HepG2 (cell line): ENCODE data around the gene PPARA. TPM values are rescaled to one million over a fixed set of nuclear protein-coding genes. Genes with fewer than 3 reads are reported as not detected.

Experiments used
- ATAC-seq: fragments of 200-7000 bp; cut with Tn5 transposase; 3 replicates; pipeline ENCODE4 v1.9.1; 2020; ENCODE audit warnings: mild to moderate bottlenecking, moderate library complexity
- BruUV-seq: library from RNA; stranded (reverse); fragments of 400-500 nt; replicated peaks from 2 replicates; lab custom pipeline; 2021; lab: Mats Ljungman, UMichigan
- CTCF ChIA-PET: fragments of 300-600 bp; formaldehyde crosslinking; extraction: SDS; loops from one replicate; lab custom pipeline; 2021; ENCODE audit warnings: low total read pairs, inconsistent platforms, low intra/inter-chr PET ratio; lab: Yijun Ruan, JAX
- POLR2A ChIA-PET: fragments of 350-600 bp; sonication (Branson Sonifier 250); formaldehyde crosslinking; loops from one replicate; lab custom pipeline; 2020; ENCODE audit warnings: antibody characterized with exemption, inconsistent platforms; lab: Yijun Ruan, JAX
- DNase-seq: peaks from one replicate; pipeline ENCODE4 v3.0.0-alpha.2; 2015; ENCODE audit warnings: low spot score
- FAIRE-seq: peaks from 3 replicates; lab custom pipeline; 2011; peaks lifted over from hg19 to GRCh38; lab: Jason Lieb, UNC
- H2AFZ ChIP-seq: one replicate; pipeline ENCODE4 v1.6.1; 2011; ENCODE audit warnings: low read length, inconsistent platforms
- H3K27ac ChIP-seq: fragments of 300-600 bp; 3 replicates; pipeline ENCODE4 v1.8.0; 2011; ENCODE audit warnings: mixed run types, mild to moderate bottlenecking, mixed read lengths, low read length, inconsistent platforms; ENCODE audit not compliant: insufficient read depth; ENCODE audit errors: extremely low read length
- H3K27me3 ChIP-seq, 2 experiments: fragments of 200-600 bp in 1 of 2; 2 replicates in 1 of 2; 3 replicates in 1 of 2; pipeline versions ENCODE4 v1.6.0 to v1.8.0; 2011; ENCODE audit warnings: low read length in 2 of 2, mild to moderate bottlenecking in 2 of 2, moderate library complexity in 2 of 2, inconsistent platforms in 1 of 2; ENCODE audit not compliant: insufficient read depth in 2 of 2, control insufficient read depth in 1 of 2
- H3K36me3 ChIP-seq, 2 experiments: fragments of 200-600 bp in 1 of 2; replicated peaks in 1 of 2; 2 replicates in 1 of 2; 3 replicates in 1 of 2; pipeline versions ENCODE4 v1.5.1 to v1.8.0; 2011; ENCODE audit warnings: low read length in 2 of 2, inconsistent platforms in 1 of 2; ENCODE audit not compliant: insufficient read depth in 2 of 2, control insufficient read depth in 1 of 2
- H3K4me1 ChIP-seq: 2 replicates; pipeline ENCODE4 v1.5.1; 2012; ENCODE audit warnings: low read length, inconsistent platforms; ENCODE audit not compliant: insufficient read depth
- H3K4me2 ChIP-seq: 2 replicates; pipeline ENCODE4 v1.6.0; 2011; ENCODE audit warnings: low read depth, low read length, inconsistent platforms
- H3K4me3 ChIP-seq, 3 experiments: fragments of 200-600 bp in 1 of 3; sonication (generic), shearing (Covaris generic) in 1 of 3; replicated peaks in 1 of 3; 2 replicates each; pipeline ENCODE4 v1.5.1; 2011 to 2016; ENCODE audit warnings: low read length in 3 of 3, inconsistent platforms in 2 of 3, low read depth in 2 of 3, mild to moderate bottlenecking in 2 of 3, control low read depth in 1 of 3, mixed read lengths in 1 of 3; ENCODE audit not compliant: insufficient read depth in 1 of 3
- H3K79me2 ChIP-seq: one replicate; pipeline ENCODE4 v1.6.1; 2011; ENCODE audit warnings: low read length, inconsistent platforms; ENCODE audit not compliant: insufficient read depth
- H3K9ac ChIP-seq: 2 replicates; pipeline ENCODE4 v1.6.0; 2011; ENCODE audit warnings: mild to moderate bottlenecking, low read depth, low read length, inconsistent platforms; ENCODE audit not compliant: insufficient read depth
- H3K9me3 ChIP-seq: 2 replicates; pipeline ENCODE4 v1.5.1; 2012; ENCODE audit warnings: mild to moderate bottlenecking, low read length
- H4K20me1 ChIP-seq: 2 replicates; pipeline ENCODE4 v1.6.0; 2011; ENCODE audit warnings: inconsistent platforms, mild to moderate bottlenecking, low read length, moderate library complexity; ENCODE audit not compliant: insufficient read depth
- HNF4A ChIP-seq: sonication (generic); formaldehyde crosslinking; IDR thresholded peaks from 2 replicates; pipeline ENCODE4 v1.4.0; 2020; ENCODE audit warnings: missing genetic modification reagents
- HNRNPL ChIP-seq: fragments of 200-400 bp; formaldehyde crosslinking; IDR thresholded peaks from 2 replicates; pipeline ENCODE4 v1.6.1; 2017; ENCODE audit warnings: mild to moderate bottlenecking, low read depth, low read length
- LRRFIP1 ChIP-seq: sonication (generic); formaldehyde crosslinking; conservative IDR thresholded peaks from 2 replicates; pipeline ENCODE4 v1.4.0; 2020; ENCODE audit warnings: missing genetic modification reagents
- PBX3 ChIP-seq: sonication (generic); formaldehyde crosslinking; IDR thresholded peaks from 2 replicates; pipeline ENCODE4 v1.8.1; 2023; ENCODE audit warnings: missing genetic modification reagents, inconsistent platforms, borderline replicate concordance
- RELA ChIP-seq: sonication (generic); formaldehyde crosslinking; IDR thresholded peaks from 2 replicates; pipeline ENCODE4 v1.4.0; 2020; ENCODE audit warnings: missing genetic modification reagents
- SAFB2 ChIP-seq: sonication (generic); formaldehyde crosslinking; IDR thresholded peaks from 2 replicates; pipeline ENCODE4 v1.5.1; 2020; ENCODE audit warnings: missing genetic modification reagents, low read depth, mild to moderate bottlenecking, borderline replicate concordance
- SMAD1 ChIP-seq: sonication (generic); formaldehyde crosslinking; IDR thresholded peaks from 2 replicates; pipeline ENCODE4 v1.4.0; 2020; ENCODE audit warnings: missing genetic modification reagents, low read depth, mild to moderate bottlenecking, borderline replicate concordance
- TARDBP ChIP-seq: sonication (generic); formaldehyde crosslinking; IDR thresholded peaks from 2 replicates; pipeline ENCODE4 v1.8.0; 2022; ENCODE audit warnings: mild to moderate bottlenecking, missing genetic modification reagents
- ZBTB7B ChIP-seq: sonication (generic); formaldehyde crosslinking; IDR thresholded peaks from 2 replicates; pipeline ENCODE4 v1.4.0; 2020; ENCODE audit warnings: missing genetic modification reagents
- ZNF276 ChIP-seq: sonication (generic); formaldehyde crosslinking; IDR thresholded peaks from 2 replicates; pipeline ENCODE4 v1.4.0; 2020; ENCODE audit warnings: mild to moderate bottlenecking, low read depth, missing genetic modification reagents
- ZNF7 ChIP-seq: IDR thresholded peaks from 2 replicates; pipeline ENCODE4 v1.6.1; 2016; ENCODE audit warnings: missing biosample characterization, missing genetic modification reagents
- ZNF713 ChIP-seq: sonication (generic); formaldehyde crosslinking; IDR thresholded peaks from 2 replicates; pipeline ENCODE4 v1.4.0; 2020; ENCODE audit warnings: mild to moderate bottlenecking, missing genetic modification reagents
- WGBS: methylation state at CpG from one replicate; pipeline ENCODE4 v1.1.6; 2017; ENCODE audit warnings: low lambda C conversion rate; 5-methylcytosine and 5-hydroxymethylcytosine counted together
- in situ Hi-C: cut with HindIII; loops from 2 replicates; pipeline ENCODE4 v1.10.0; 2017; ENCODE audit warnings: low pct_unique_long_range_greater_than_20kb; ENCODE audit not compliant: extremely low pct_ligation_motif_present
- intact Hi-C: fragments of 100-400 bp; cut with micrococcal nuclease; formaldehyde crosslinking; loops from one replicate; pipeline ENCODE4 v1.10.0; 2022; ENCODE audit not compliant: unreplicated experiment
- polyA plus RNA-seq, 8 experiments: library from polyadenylated mRNA; depleted of rRNA in 3 of 8; stranded (reverse) in 7 of 8; unstranded in 1 of 8; fragments of >200 nt; fragmentation: Illumina TruSeq in 4 of 8; extraction: Trizol in 4 of 8; gene quantifications; 2 replicates each; pipeline versions ENCODE4 v1.2.1 to v1.2.3, GENCODE V29; 2011 to 2016; ENCODE audit warnings: low read depth in 4 of 8, missing spikeins in 1 of 8, mixed read lengths in 1 of 8; ENCODE audit not compliant: insufficient read depth in 1 of 8
- total RNA-seq, 5 experiments: library from RNA; depleted of rRNA; stranded (reverse); fragments of >200 nt; fragmentation: Illumina TruSeq; extraction: Trizol; gene quantifications; 2 replicates each; pipeline ENCODE4 v1.2.3, GENCODE V29; 2016; ENCODE audit warnings: low read depth in 1 of 5

The PPARA gene
- total and polyA plus RNA-seq, 2 of the 13 experiments (the other 11 are each of a cell fraction or from before 2014, with no cell fraction given) = 18.2 to 24.7 TPM

GRCh38 chr22:46113910-46114517 is 36.3 kb upstream of the PPARA start (continued):
- TF ChIP-seq SMAD1 (CRISPR knock-in tag) (no peak), ZBTB7B (CRISPR knock-in tag) (no peak), ZNF276 (CRISPR knock-in tag) (no peak), SAFB2 (no peak), ZNF713 (CRISPR knock-in tag) (no peak)

GRCh38 chr22:46114518-46115387 is 35.6 kb upstream of the PPARA start:
- FAIRE-seq (no peak), DNase-seq (no peak), ATAC-seq (no peak)
- Histone ChIP-seq H3K79me2 (no peaks in the 10 kb centered on the region), H4K20me1 (no peaks in the 10 kb centered on the region), H3K4me1 (peaks cover 29% of the 10 kb centered on the region), H3K9me3 (no peaks in the 10 kb centered on the region), H3K9ac (no peak overlapping the region), H3K36me3 (no peaks in the 10 kb centered on the region), H3K27me3 (peaks cover 0 to 31% of the 10 kb centered on the region in 2 experiments; a peak in 3 of 5 replicates), H2AFZ (no peak overlapping the region), H3K4me3 (no peak overlapping the region), H3K27ac (no peak overlapping the region), H3K4me2 (no peak overlapping the region)
- TF ChIP-seq LRRFIP1 (CRISPR knock-in tag) (no peak), PBX3 (CRISPR knock-in tag) (no peak), RELA (CRISPR knock-in tag) (no peak), TARDBP (CRISPR knock-in tag) (no peak), HNRNPL (0 out of 2 replicates have a peak, but pooled peaks have one; percentile 44), HNF4A (CRISPR knock-in tag) (no peak), ZNF7 (CRISPR knock-in tag) (no peak)
- POLR2A ChIA-PET = interaction anchor here (0.6 to 1.2 kb wide), 3 partner anchors 101 to 812 kb away, joined by 3 read pairs; no protein-coding TSS in a partner anchor
- in situ Hi-C loops (loop anchor here (25.0 kb wide), 1 partner anchor 477 kb away; no protein-coding TSS in a partner anchor), intact Hi-C loops (no loop called here)
- CTCF ChIA-PET = interaction anchor here (3.9 to 4.8 kb wide), 2 partner anchors 109 to 120 kb away, joined by 86 to 92 read pairs; no protein-coding TSS in a partner anchor
- BruUV-seq = no TSS peak
- WGBS = 23% methylated on average over 13 of the region's 15 CpGs
